WTC11 (cell line): ENCODE data around the gene RBFA.

Experiments used
- TF ChIP-seq, protein P1 (sequence below): fragments of 200-600 bp; IDR thresholded peaks from 2 replicates; pipeline ENCODE4 v1.8.0; 2022; ENCODE audit warnings: antibody characterized with exemption
- TF ChIP-seq, protein P2 (sequence below): sonication (generic); formaldehyde crosslinking; IDR thresholded peaks from 2 replicates; pipeline ENCODE4 v1.8.1; 2023; ENCODE audit warnings: mild to moderate bottlenecking, missing genetic modification reagents, moderate library complexity

DNA sequence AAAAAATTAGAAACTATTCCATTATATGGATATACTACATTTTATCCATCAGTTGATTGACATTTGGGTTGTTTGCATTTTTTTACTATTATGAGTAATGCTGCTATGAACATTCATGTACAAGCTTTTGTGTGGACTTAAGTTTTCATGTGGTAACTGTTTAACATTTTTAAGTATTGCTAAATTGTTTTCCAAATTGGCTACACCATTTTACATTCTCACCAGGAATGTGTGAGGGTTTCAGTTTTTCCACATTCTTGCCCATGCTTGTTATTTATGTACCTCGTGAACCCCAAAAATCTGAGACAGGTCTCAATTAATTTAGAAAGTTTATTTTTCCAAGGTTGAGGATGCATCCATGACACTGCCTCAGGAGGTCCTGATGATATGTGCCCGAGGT is 42.7 kb upstream of the RBFA start:
- TF ChIP-seq, protein P1, sequence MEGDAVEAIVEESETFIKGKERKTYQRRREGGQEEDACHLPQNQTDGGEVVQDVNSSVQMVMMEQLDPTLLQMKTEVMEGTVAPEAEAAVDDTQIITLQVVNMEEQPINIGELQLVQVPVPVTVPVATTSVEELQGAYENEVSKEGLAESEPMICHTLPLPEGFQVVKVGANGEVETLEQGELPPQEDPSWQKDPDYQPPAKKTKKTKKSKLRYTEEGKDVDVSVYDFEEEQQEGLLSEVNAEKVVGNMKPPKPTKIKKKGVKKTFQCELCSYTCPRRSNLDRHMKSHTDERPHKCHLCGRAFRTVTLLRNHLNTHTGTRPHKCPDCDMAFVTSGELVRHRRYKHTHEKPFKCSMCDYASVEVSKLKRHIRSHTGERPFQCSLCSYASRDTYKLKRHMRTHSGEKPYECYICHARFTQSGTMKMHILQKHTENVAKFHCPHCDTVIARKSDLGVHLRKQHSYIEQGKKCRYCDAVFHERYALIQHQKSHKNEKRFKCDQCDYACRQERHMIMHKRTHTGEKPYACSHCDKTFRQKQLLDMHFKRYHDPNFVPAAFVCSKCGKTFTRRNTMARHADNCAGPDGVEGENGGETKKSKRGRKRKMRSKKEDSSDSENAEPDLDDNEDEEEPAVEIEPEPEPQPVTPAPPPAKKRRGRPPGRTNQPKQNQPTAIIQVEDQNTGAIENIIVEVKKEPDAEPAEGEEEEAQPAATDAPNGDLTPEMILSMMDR = no peak
- TF ChIP-seq, protein P2, sequence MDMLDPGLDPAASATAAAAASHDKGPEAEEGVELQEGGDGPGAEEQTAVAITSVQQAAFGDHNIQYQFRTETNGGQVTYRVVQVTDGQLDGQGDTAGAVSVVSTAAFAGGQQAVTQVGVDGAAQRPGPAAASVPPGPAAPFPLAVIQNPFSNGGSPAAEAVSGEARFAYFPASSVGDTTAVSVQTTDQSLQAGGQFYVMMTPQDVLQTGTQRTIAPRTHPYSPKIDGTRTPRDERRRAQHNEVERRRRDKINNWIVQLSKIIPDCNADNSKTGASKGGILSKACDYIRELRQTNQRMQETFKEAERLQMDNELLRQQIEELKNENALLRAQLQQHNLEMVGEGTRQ = no peak
